HG03280 (cell line): ENCODE results near the gene TAS2R60.
"Not testable (repeated sequence)": the region's sequence is repeated elsewhere in the genome, so short reads cannot be mapped to it uniquely, and the experiment has no call there.

Source experiments
- ATAC-seq: cut with Tn5 transposase; IDR thresholded peaks from one replicate; pipeline ENCODE4 v1.9.1; 2021; ENCODE audit warnings: mild to moderate bottlenecking, moderate library complexity; ENCODE audit not compliant: unreplicated experiment

The TAS2R60 gene

GRCh38 chr7:143410521-143411004 lies 32.7 kb upstream of the TAS2R60 start:
- no peak for ATAC-seq

DNA sequence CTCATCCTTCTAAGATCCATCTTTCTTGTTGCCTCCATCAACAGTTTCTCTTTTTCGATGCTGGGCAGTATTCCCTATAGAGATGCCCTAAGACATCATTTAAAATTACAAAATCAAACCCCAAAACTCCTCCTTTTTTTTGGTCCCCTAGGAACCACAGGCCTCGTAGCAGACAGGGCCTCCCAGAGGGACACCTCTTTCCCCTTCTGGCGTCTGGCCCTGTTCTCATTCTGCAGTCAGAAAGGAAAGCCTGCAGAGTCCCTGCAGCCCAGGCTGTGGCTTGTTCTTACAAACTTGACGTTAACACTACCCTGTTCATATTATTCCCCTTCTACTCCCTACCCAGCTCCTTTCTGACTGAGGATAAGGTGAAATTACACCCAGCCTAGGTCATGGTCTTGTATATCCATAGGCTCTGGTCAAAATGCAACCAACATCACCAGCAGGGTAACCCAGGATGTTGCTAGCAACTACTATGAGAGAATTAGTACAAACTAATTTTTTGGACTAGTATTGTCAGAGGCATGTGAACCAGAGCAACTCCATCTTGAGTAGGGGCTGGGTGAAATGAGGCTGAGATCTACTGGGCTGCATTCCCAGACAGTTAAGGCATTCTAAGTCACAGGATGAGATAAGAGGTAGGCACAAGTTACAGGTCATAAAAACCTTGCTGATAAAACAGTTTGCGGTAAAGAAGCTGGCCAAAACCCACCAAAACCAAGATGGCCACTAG lies 31.1 kb upstream of the TAS2R60 start:
- no peak for ATAC-seq

DNA sequence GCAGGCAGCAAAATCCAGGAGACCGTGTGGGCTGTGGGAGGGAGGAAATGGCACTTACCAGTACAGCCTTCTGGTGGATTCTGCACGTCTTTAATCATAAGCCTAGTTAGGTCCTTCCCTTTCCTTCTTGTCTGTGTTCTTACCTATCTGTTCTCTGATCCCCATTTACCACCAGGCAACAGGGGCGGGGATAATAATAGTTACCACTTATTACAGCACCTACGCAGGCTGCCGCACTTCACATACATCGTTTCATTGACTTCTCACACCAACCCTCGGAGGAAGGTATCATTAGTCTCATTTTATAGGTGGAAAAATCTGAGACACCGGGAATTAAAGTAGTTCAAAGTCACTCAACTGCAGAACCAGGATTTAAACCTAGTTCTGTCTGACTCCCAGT lies 30.1 kb upstream of the TAS2R60 start:
- ATAC-seq, result no peak

GRCh38 chr7:143415209-143415608 lies 28.0 kb upstream of the TAS2R60 start:
- not testable (repeated sequence) for ATAC-seq

GRCh38 chr7:143415742-143416397 lies 27.4 kb upstream of the TAS2R60 start:
- no peak for ATAC-seq

DNA sequence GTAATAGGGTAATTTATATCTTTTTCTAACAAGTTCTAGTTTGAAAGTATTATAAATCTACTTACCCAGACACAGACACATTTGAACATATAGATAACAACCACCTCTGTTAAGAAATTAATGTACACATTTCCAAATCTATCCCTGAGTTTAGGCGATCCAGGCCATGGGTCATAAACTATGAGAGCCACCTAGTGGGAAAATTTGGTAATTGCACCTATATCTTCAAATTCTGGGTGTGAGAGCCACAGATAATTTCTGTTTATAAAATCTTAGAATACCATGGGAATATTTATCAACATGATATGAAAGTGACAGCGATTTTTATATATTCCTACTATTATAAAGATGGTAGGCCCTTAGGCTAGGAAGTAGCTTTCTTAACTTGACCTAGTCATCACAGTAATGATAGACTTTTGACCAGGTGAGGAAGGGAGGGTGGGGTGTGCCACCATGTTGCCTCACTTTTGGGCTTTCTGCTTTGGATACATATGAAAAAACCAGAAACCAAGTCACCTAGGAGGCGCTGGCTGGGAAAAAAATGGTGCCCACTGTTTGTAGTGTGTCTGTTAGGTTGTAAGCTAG lies 26.6 kb upstream of the TAS2R60 start:
- ATAC-seq, result no peak

GRCh38 chr7:143417734-143418383 lies 25.4 kb upstream of the TAS2R60 start:
- no peak for ATAC-seq

- no peak for ATAC-seq
These were observed 24.4 kb upstream of the TAS2R60 start for GRCh38 chr7:143418681-143419458.

- ATAC-seq, result no peak
These were observed 23.4 kb upstream of the TAS2R60 start for GRCh38 chr7:143419880-143420279.

DNA sequence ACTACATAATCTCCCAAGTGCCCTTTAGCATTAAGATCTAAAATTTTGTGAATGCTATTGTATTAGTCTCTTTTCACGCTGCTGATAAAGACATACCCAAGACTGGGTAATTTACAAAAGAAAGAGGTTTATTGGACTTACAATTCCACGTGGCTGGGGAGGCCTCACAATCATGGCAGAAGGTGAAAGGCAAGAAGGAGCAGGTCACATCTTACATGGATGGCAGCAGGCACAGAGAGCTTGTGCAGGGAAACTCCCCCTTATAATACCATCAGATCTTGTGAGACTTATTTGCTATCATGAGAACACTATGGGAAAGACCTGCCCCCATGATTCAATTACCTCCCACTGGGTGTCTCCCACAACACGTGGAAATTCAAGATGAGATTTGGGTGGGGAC lies 22.6 kb upstream of the TAS2R60 start:
- ATAC-seq, result not testable (repeated sequence)

- ATAC-seq, result no peak
These were observed 21.2 kb upstream of the TAS2R60 start for GRCh38 chr7:143422033-143422432.

DNA sequence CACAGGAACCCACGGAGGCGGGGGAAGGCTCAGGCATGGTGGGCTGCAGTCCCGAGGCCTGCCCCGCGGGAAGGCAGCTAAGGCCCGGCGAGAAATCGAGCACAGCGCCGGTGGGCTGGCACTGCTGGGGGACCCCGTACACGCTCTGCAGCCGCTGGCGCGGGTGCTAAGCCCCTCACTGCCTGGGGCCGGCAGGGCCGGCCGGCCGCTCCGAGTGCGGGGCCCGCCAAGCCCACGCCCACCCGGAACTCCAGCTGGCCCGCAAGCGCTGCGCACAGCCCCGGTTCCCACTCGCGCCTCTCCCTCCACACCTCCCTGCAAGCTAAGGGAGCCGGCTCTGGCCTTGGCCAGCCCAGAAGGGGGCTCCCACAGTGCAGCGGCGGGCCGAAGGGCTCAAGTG lies 18.8 kb upstream of the TAS2R60 start:
- not testable (repeated sequence) for ATAC-seq

DNA sequence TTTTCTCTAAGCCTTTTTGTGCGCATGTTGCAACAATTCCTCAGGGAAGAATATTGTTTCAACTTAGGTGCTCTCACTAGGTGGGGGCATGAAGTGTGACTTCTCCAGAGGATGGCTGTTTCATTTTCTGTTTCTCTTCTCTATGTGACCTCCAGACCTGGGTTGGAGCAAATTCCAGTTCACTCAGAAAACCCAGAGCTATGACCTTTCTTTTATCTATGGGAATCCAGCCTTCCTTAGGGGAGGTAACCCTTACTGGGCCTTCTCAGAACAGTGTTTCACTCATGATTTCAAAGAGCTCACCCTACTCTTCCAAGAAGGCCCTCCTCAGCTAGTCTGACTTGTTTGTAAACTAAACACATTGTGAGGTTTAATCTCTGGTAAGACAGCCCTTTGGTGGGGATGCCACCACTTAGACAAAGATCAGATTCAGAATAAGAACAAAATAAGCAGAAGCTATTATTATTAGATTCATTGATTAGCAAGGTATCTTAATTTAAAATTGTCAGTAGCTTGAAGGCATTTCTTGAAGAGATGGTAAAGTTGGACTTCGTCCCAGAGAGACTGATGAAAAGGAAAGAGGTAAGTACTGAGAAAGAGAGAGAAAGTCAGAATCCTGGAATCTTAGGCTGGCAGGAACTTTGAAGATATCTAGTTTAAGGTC lies 16.6 kb upstream of the TAS2R60 start:
- ATAC-seq, result no peak

DNA sequence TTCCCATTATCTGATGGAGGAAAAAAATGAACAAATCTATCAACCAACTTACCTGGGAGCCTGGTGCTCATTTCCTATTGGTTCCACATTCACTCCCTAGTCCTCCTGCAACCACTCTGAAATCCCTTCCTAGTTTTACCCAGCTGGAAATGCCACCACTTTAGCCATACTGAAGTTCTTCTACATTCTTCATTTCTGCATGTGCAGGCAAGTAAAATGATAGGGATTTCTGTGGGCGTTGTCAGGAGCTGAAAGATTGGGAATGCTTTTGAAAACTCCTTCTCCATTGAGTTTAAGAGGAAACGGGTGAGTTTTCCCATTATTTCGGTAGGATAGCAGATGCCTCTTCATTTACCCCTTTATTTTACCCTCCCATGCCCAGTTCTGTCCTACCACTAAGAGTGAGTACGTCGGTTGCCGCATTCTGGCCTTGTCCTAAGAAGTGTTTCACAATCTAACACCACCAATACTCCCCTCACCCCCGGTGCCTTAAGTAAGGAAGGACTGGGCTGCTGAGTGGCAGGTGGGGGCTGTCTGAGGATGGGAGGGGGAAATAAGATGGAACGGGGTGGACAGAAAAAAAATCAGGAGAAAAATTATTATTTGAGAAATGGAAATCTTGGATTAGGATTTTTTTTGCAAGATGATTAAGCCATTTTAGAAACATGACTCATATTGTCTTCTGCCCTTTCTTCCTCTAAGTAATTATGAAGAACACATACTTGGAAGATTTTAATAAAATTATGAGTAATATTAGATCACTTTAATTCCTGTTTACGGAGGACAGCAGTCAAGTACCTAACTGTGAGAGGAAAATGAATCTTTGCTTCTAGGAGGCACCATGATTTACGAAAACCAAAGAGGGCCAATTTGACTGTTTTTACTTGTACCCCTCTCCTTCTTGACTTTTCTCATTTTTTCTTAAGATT lies 13.2 kb upstream of the TAS2R60 start:
- no peak for ATAC-seq

GRCh38 chr7:143431109-143431508 lies 12.1 kb upstream of the TAS2R60 start:
- no peak for ATAC-seq

DNA sequence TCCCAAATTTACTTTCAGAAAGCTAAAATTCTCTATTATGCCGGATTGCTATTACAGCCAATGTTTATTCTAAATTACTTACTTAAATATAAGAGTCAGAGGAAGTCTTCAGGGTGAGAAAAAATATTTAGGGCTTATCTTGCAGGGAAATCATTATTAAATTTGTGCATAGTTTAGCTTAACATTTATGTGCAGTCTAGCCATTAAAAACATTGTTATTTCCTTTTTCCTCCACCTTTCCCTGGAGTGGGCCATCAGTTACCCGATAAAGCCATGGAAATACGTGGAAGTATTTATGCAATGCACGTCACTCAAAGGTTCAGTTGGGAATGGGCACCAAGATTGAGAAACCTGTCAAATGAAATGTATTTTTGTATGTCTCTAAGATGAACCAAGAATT lies 9.5 kb upstream of the TAS2R60 start:
- no peak for ATAC-seq

DNA sequence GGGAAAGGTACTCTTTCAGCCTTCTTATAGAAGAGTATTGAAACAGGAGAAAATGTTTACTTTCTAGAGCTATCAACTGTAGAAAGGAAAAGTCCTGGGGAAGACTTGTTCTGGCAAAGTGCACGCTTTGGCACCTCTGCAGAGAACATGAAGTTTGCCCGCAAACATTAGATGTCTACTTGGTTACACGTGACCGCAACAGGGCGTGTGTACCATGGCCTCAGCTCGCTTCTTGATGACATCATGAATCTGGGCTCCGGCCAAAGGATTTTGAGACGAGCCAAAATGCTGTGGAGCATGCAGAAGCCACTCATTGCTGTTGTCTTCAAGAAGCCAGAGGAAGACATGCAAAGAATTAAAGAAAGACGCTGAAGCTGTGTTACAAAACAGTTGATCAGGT lies 8.6 kb upstream of the TAS2R60 start:
- no peak for ATAC-seq

DNA sequence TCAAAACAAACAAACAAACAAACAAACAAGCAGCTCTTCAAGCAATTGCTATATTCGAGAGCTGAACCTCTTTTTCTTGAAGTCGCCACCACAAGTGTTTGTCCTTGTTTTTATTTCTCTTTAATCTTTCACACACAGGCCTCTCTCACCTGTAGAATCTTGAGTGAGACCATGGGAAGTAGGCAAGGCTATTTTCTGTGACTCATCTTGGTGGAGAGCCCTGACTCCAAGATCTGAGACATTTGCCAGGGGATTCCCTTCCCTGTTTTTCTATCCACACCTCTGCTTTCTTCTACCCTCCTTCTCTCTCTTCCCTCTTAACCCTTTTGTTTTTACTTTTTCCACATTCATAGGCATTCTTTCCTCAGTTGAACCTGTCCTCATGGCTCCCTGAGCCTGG lies 8.0 kb upstream of the TAS2R60 start:
- ATAC-seq, result no peak

- ATAC-seq, result peak; percentile 77
These were observed 6.8 kb upstream of the TAS2R60 start for GRCh38 chr7:143436325-143436946.
